ENCODE data around the gene TSPEAR.

- TF ChIP-seq CTCF (IDR thresholded peaks at IDR 0.05; ENCODE audit: low read depth, low read length, poor library complexity, severe bottlenecking) = no peak
- TF ChIP-seq EZH2phosphoT487 (IDR thresholded peaks at IDR 0.05; ENCODE audit: borderline replicate concordance, low read length) = no peak
Measured at GRCh38 chr21:44667612-44668011, 43.8 kb downstream of the TSPEAR start.

Data from DOHH2 (cell line).